IPS-20b (cell line): ENCODE data around the gene ANO2.

Source experiments
- H3K27ac ChIP-seq: one replicate; pipeline ENCODE4 v1.5.1; 2013; ENCODE audit warnings: low read length
- H3K27me3 ChIP-seq: 2 replicates; pipeline ENCODE4 v1.6.1; 2013; ENCODE audit warnings: mild to moderate bottlenecking, low read length, inconsistent platforms; ENCODE audit not compliant: insufficient read depth
- H3K36me3 ChIP-seq: 2 replicates; pipeline ENCODE4 v1.6.1; 2013; ENCODE audit warnings: low read depth, mild to moderate bottlenecking, inconsistent platforms, low read length, moderate library complexity; ENCODE audit not compliant: insufficient read depth
- H3K4me1 ChIP-seq: 2 replicates; pipeline ENCODE4 v1.6.1; 2013; ENCODE audit warnings: mild to moderate bottlenecking, control low read depth, inconsistent platforms, low read length, moderate library complexity; ENCODE audit not compliant: insufficient read depth
- H3K4me3 ChIP-seq: 2 replicates; pipeline ENCODE4 v1.5.1; 2013; ENCODE audit warnings: mild to moderate bottlenecking, low read length, inconsistent platforms
- H3K9ac ChIP-seq: 2 replicates; pipeline ENCODE4 v1.6.1; 2013; ENCODE audit warnings: low read depth, mild to moderate bottlenecking, inconsistent platforms, low read length, moderate library complexity
- H3K9me3 ChIP-seq: 2 replicates; pipeline ENCODE4 v1.6.1; 2013; ENCODE audit warnings: mild to moderate bottlenecking, low read depth, low read length, inconsistent platforms; ENCODE audit not compliant: insufficient read depth

ANO2 gene

DNA sequence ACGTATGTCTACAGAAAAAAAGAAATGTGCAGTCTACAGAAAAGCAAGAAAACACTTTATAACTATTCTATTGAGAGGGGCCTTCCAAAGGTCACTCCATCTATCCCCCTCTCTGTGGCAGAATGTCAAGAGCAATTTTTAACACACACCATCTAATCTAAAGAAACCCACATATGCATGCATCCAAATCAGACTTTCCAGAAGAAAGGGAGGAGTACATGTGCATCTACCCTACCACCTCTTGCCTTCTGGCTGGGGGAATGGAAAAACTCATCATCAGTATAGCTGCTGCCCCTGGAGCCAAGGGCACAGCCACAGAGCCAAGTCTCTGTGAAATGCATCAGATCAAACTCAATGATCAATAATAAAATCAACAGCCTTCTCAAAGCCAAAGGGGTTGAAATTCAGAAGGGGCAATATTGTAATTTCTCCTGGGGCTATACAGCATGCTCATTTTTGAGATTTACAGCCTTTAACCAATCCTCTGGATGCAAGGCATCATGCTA lies 63.9 kb downstream of the ANO2 start:
- H3K27me3 ChIP-seq, result no peaks in the 10 kb centered on the region; the same call in 1 of the 2 replicates
- H3K9ac ChIP-seq, result no peak overlapping the region
- no peak overlapping the region for H3K4me3 ChIP-seq
- no peak overlapping the region for H3K27ac ChIP-seq
- H3K4me1 ChIP-seq, result peaks cover 14% of the 10 kb centered on the region
- no peaks in the 10 kb centered on the region for H3K36me3 ChIP-seq
- H3K9me3 ChIP-seq, result no peaks in the 10 kb centered on the region

DNA sequence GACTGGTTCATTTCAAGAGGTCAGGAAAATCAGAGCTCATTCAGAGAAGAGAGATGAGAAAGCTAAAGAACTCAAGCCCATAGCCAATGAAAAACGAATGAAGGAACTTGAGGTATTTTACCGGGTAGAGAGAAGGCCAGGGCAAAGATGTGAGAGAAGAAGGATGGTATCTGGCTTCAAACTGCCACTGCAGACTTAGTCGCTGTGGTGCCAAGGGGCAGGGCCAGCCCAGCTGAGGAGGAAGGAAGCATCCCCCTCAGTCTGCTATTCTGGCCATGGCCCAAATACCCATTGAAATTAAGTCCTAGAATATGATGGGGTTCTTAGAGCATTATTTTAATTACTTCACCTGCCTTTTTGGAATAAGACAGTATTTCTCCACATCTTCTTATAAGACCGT lies 69.2 kb downstream of the ANO2 start:
- no peak overlapping the region for H3K9ac ChIP-seq
- no peaks in the 10 kb centered on the region for H3K9me3 ChIP-seq
- no peak overlapping the region for H3K4me3 ChIP-seq
- H3K4me1 ChIP-seq, result peaks cover 9% of the 10 kb centered on the region
- H3K27ac ChIP-seq, result no peak overlapping the region
- no peaks in the 10 kb centered on the region for H3K36me3 ChIP-seq
- H3K27me3 ChIP-seq, result no peaks in the 10 kb centered on the region; the same call in 1 of the 2 replicates

DNA sequence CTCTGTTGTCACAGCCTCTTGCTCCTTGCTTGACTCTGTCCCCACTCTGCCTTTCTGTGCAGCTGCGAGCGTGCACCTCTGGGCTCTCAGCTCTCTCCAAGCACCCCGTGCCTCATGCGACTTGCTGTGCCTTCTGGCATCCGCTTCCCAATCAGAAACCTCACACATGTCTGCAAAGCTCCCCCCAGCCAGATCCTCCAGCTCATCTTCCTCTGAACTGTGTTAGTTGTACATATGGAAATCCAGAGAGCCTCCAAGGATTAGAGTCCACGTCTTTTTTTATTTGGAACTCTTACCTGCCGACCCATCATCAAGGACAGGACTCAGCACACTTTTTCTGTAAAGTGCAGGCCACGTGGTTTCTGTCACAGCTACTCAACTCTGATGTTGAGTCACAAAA lies 70.5 kb downstream of the ANO2 start:
- Histone ChIP-seq H3K9ac (no peak overlapping the region), H3K27me3 (no peaks in the 10 kb centered on the region), H3K36me3 (no peaks in the 10 kb centered on the region), H3K9me3 (no peaks in the 10 kb centered on the region), H3K27ac (no peak overlapping the region), H3K4me3 (no peak overlapping the region), H3K4me1 (peaks cover 9% of the 10 kb centered on the region)

DNA sequence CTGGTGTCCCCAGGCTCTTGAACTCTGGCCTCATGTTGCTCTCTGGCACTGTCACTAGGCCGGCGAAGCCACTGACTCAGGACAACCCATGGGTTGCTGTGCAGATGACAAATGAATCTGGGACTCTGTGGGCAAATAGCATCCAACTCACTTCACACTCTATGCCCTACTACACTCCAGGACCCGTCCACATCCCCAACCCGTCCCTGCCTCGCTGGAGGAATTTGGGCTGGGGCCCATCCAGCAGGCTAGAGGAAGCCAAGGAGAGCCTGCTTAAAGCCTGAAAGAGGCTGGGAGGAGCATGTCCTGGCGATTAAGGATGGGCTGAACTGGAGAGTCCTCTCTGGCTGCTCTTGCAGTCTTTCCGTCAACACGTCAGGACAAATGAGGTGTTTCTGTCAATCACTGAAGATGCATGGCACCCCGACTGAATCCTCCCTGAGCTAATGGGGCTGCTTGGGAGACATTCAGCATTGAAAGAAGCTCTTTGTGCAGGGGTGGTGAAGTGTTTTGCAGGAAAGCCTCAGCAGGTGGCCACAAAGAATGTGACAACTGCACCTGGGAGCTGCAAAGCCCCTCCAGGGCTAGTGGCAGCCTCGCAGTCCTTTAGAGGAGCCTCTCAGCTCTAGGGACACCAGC lies 71.7 kb downstream of the ANO2 start:
- Histone ChIP-seq H3K9me3 (no peaks in the 10 kb centered on the region), H3K27me3 (no peaks in the 10 kb centered on the region), H3K36me3 (no peaks in the 10 kb centered on the region), H3K9ac (no peak overlapping the region), H3K27ac (no peak overlapping the region), H3K4me1 (peaks cover 13% of the 10 kb centered on the region), H3K4me3 (no peak overlapping the region)

DNA sequence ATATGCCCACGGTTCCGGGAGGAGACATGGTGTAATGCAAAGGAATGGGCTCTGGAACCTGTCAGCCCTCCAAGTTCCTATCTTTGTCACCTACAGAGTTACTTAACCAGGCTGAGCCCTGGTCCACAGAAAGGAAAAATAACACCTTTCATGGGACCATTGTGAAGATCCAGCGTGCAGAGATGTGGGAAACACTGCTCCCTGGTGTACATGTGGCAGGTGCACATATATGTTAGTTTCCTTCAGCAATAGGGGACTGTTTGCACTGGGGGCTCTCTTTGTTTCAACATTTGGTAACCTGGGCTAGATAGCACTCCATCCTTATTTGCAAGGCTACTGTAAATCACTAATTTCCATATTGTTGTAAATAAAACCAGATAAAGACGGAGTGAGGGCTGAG lies 72.3 kb downstream of the ANO2 start:
- Histone ChIP-seq H3K36me3 (no peaks in the 10 kb centered on the region), H3K27ac (no peak overlapping the region), H3K4me3 (no peak overlapping the region), H3K9ac (no peak overlapping the region), H3K4me1 (peaks cover 13% of the 10 kb centered on the region), H3K9me3 (no peaks in the 10 kb centered on the region), H3K27me3 (no peaks in the 10 kb centered on the region)

DNA sequence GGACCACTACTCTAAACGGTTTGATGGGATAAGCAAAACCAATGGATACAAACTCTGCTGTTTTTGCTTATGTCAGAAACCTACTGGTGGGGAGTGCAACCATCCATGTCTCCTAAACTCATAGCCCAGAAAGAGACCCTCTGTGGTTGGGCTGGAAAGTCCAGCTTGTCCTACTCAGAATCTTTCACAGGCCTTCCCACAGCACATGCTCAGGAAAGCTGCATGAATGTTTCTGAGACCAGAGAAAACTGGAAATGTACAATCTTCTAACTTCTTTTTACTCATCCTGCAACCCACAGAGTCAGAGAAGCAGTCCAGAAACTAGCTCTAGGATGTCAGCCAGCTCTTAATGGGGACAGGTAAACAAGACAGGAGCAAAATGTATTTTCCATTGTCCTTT lies 73.3 kb downstream of the ANO2 start:
- H3K9me3 ChIP-seq, result no peaks in the 10 kb centered on the region
- H3K27ac ChIP-seq, result no peak overlapping the region
- H3K4me1 ChIP-seq, result peaks cover 13% of the 10 kb centered on the region
- no peak overlapping the region for H3K9ac ChIP-seq
- no peaks in the 10 kb centered on the region for H3K36me3 ChIP-seq
- no peak overlapping the region for H3K4me3 ChIP-seq
- no peaks in the 10 kb centered on the region for H3K27me3 ChIP-seq

DNA sequence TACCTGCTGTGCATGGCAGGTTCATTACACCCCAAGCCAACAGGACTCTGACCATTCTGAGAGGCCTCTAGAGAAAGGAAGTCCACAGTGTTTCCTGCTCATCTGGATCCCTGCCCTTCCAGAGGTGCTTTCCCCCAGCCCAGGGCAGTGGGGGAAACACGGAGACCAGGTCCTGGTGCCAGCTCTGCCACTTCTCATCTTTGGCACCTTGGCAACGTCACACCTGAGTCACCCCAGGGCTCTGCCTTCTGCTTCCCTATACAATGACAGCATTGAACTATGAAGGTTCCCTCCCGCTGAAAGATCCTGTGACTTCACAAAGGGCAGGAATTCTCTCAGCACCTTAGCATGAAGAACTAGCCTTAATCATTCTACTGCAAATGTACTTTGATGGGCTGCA lies 74.9 kb downstream of the ANO2 start:
- Histone ChIP-seq H3K27me3 (no peaks in the 10 kb centered on the region), H3K9me3 (no peaks in the 10 kb centered on the region), H3K9ac (no peak overlapping the region), H3K4me3 (no peak overlapping the region), H3K36me3 (no peaks in the 10 kb centered on the region), H3K27ac (no peak overlapping the region), H3K4me1 (peaks cover 13% of the 10 kb centered on the region)

DNA sequence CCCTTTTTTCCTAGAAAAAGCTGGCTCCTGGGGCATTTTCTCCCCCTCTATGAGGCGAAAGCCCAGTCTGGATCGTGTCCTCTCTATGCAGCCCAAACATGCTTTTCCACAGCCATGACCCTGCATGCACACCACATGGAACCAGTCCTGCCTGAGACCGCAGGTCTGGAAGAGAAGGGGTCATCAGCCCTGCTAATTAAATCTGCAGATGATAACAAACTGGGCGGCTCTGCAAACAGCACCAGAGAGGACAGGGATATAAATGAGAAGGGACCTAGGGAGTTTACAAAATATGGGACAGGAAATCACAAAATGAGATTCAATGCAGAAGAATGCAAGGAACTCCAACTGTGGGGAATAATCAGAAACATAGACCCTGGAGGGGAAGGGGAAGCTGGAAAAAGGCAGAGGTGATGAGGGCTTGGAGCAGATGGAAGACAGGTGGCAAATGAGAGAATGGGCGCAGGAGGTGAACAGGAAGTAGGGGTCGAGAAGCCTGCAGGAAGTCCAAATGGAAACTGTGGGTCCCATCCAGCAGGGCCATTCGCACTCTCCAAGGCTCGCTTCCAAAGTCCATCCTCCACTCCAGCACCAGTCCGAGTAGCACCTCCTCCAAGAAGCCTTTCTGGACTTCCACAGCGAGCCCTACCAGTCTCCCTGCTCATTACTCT lies 76.3 kb downstream of the ANO2 start:
- Histone ChIP-seq H3K27ac (no peak overlapping the region), H3K9me3 (no peaks in the 10 kb centered on the region), H3K27me3 (no peaks in the 10 kb centered on the region)

DNA sequence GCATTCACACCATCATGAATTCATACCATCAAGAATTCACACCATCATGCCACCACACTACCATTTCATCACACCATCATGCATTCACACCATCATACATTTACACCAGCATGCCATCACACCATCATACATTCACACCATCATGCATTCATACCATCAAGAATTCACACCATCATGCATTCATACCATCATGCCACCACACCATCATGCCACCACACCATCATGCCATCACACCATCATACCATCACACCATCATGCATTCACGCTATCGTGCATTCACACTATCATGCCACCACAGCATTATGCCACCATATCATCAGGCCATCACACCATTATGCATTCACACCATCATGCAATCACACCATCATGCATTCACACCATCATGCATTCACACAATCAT lies 79.7 kb downstream of the ANO2 start:
- Histone ChIP-seq H3K4me3 (no peak overlapping the region), H3K9ac (no peak overlapping the region), H3K27ac (no peak overlapping the region), H3K4me1 (peaks cover 4% of the 10 kb centered on the region; the same call in 1 of the 2 replicates), H3K27me3 (no peaks in the 10 kb centered on the region), H3K9me3 (no peaks in the 10 kb centered on the region), H3K36me3 (no peaks in the 10 kb centered on the region)

More for the DNA sequence above, 76.3 kb downstream of the ANO2 start:
- Histone ChIP-seq H3K36me3 (no peaks in the 10 kb centered on the region), H3K9ac (no peak overlapping the region), H3K4me1 (peaks cover 12% of the 10 kb centered on the region), H3K4me3 (no peak overlapping the region)

DNA sequence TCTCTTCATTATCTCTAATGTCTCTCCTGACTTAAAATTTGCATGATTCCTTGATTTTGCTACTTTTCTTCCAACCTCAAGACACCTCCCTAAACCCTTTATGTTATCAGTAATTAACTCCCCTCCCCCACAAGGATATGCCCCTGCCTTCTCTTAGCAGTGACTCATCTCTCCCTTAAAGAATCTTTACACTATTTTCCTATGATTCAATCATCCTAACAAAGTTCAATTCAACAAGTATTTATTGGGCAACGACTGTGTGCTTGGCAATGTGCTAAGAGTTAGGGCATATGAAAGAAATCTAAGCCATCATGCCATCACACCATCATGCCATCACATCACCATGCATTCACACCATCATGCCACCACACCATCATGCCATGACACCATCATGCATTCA lies 80.1 kb downstream of the ANO2 start:
- H3K27me3 ChIP-seq, result no peaks in the 10 kb centered on the region
- no peak overlapping the region for H3K4me3 ChIP-seq
- no peak overlapping the region for H3K27ac ChIP-seq
- H3K9me3 ChIP-seq, result no peaks in the 10 kb centered on the region
- H3K36me3 ChIP-seq, result no peaks in the 10 kb centered on the region
- peaks cover 4% of the 10 kb centered on the region; the same call in 1 of the 2 replicates for H3K4me1 ChIP-seq
- H3K9ac ChIP-seq, result no peak overlapping the region

DNA sequence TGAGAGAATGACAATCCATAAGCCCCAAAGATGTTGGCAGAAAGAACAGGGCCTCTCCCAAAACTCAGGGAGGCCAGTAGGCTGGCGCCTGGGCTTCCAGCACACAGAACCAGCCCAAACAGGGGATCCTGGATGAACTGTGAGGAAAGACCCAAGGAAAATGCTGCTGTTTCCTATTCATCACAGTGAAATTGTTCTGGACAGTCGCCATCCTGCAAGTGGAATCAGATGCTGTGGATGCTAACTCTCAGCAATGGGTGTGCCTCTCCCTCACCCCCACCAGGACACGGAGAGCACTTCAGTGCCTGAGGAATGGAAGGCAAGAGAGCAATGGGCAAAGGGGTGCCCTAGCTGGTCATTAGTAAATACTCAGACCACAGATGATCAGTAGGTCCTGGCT lies 80.8 kb downstream of the ANO2 start:
- no peaks in the 10 kb centered on the region for H3K36me3 ChIP-seq
- no peaks in the 10 kb centered on the region for H3K27me3 ChIP-seq
- H3K4me1 ChIP-seq, result peaks cover 3% of the 10 kb centered on the region; the same call in 1 of the 2 replicates
- H3K9me3 ChIP-seq, result no peaks in the 10 kb centered on the region
- H3K27ac ChIP-seq, result no peak overlapping the region
- no peak overlapping the region for H3K4me3 ChIP-seq
- no peak overlapping the region for H3K9ac ChIP-seq

DNA sequence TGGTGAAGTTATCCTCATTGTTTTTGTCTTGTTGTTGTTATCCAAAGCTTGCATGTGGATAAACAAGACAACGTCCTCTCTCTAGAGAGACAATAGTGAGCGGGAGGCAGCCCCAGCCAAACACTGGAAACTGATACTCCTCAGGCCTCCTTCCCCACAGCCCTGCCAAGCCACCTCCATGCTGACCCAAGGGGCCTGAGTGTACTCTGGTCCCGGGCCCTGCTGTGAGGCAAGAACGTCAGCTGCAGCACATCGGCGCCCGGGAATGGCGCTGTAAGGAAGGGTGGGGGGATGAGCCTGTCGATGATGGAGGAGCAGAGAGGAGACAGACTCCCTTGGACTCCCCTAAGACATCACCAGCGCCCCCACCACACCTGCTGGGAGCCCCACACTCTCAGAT lies 83.6 kb downstream of the ANO2 start:
- Histone ChIP-seq H3K27me3 (peaks cover 6% of the 10 kb centered on the region; the same call in 1 of the 2 replicates), H3K9me3 (no peaks in the 10 kb centered on the region), H3K9ac (no peak overlapping the region), H3K36me3 (no peaks in the 10 kb centered on the region), H3K4me3 (no peak overlapping the region), H3K27ac (no peak overlapping the region), H3K4me1 (peaks cover 10% of the 10 kb centered on the region)
